H1 (cell line): ENCODE data around the gene EGLN2. TPM values are rescaled to one million over a fixed set of nuclear protein-coding genes. Genes with fewer than 3 reads are reported as not detected.

ENCODE experiments used
- CTCF ChIA-PET: fragments of 300-600 bp; sonication (Branson Sonifier 250); formaldehyde crosslinking; loops from one replicate; lab custom pipeline; 2021; ENCODE audit not compliant: partially characterized antibody; lab: Charles Lee
- POLR2A ChIA-PET: fragments of 300-600 bp; sonication (Branson Sonifier 250); formaldehyde crosslinking; loops from one replicate; lab custom pipeline; 2021; ENCODE audit warnings: inconsistent platforms; ENCODE audit not compliant: partially characterized antibody; lab: Charles Lee
- DNase-seq, 2 experiments: peaks; one replicate each; pipeline versions ENCODE4 v3.0.0 to v3.0.0-alpha.2; 2010 to 2022; ENCODE audit warnings: low spot score in 2 of 2, low read depth in 1 of 2, mixed read lengths in 1 of 2
- FAIRE-seq: peaks from 2 replicates; lab custom pipeline; 2011; peaks lifted over from hg19 to GRCh38; lab: Jason Lieb, UNC
- H2AFZ ChIP-seq: 2 replicates; pipeline ENCODE4 v1.8.1; 2012; ENCODE audit warnings: low read length, inconsistent platforms
- H2AK5ac ChIP-seq: 2 replicates; pipeline ENCODE4 v1.6.1; 2013; ENCODE audit warnings: low read depth, low read length
- H2BK120ac ChIP-seq: replicated peaks from 2 replicates; pipeline ENCODE3; 2013; ENCODE audit warnings: low read depth, low read length, inconsistent platforms
- H2BK12ac ChIP-seq: 2 replicates; pipeline ENCODE4 v1.6.1; 2013; ENCODE audit warnings: low read depth, low read length
- H2BK15ac ChIP-seq: 2 replicates; pipeline ENCODE4 v1.6.1; 2013; ENCODE audit warnings: low read length
- H2BK20ac ChIP-seq: 2 replicates; pipeline ENCODE4 v1.6.1; 2013; ENCODE audit warnings: low read length
- H2BK5ac ChIP-seq: 2 replicates; pipeline ENCODE4 v1.6.1; 2013; ENCODE audit warnings: low read depth, low read length
- H3K14ac ChIP-seq: 2 replicates; pipeline ENCODE4 v1.6.1; 2013; ENCODE audit warnings: inconsistent platforms; ENCODE audit not compliant: insufficient read length
- H3K18ac ChIP-seq: 2 replicates; pipeline ENCODE4 v1.6.1; 2013; ENCODE audit warnings: low read length; ENCODE audit errors: extremely low read depth
- H3K23ac ChIP-seq: 2 replicates; pipeline ENCODE4 v1.6.1; 2013; ENCODE audit warnings: inconsistent platforms; ENCODE audit not compliant: insufficient read length
- H3K23me2 ChIP-seq: 2 replicates; pipeline ENCODE4 v1.6.1; 2013; ENCODE audit warnings: low read depth, low read length
- H3K27ac ChIP-seq: 2 replicates; pipeline ENCODE4 v1.6.1; 2011; ENCODE audit warnings: low read depth, low read length, inconsistent platforms
- H3K27me3 ChIP-seq, 4 experiments: replicated peaks in 1 of 4; 1 replicate in 1 of 4; 2 replicates in 3 of 4; pipeline versions ENCODE4 v1.6.1 to v1.8.1; 2011 to 2013; ENCODE audit warnings: low read length in 3 of 4, mild to moderate bottlenecking in 3 of 4, inconsistent platforms in 2 of 4, mixed read lengths in 2 of 4, moderate library complexity in 1 of 4; ENCODE audit not compliant: control insufficient read depth in 3 of 4, insufficient read depth in 3 of 4; ENCODE audit errors: extremely low read depth in 1 of 4
- H3K36me3 ChIP-seq, 4 experiments: 2 replicates each; pipeline versions ENCODE4 v1.6.1 to v1.8.1; 2011 to 2013; ENCODE audit warnings: mild to moderate bottlenecking in 4 of 4, low read length in 3 of 4, moderate library complexity in 2 of 4, control low read depth in 1 of 4, inconsistent platforms in 1 of 4; ENCODE audit not compliant: insufficient read depth in 4 of 4, control insufficient read depth in 2 of 4
- H3K4ac ChIP-seq: replicated peaks from 2 replicates; pipeline ENCODE3; 2013; ENCODE audit warnings: low read length, low read depth, mixed read lengths, inconsistent platforms; ENCODE audit not compliant: insufficient read length
- H3K4me1 ChIP-seq, 4 experiments: replicated peaks in 1 of 4; 1 replicate in 1 of 4; 2 replicates in 3 of 4; pipeline versions ENCODE4 v1.6.1 to v1.8.1; 2011 to 2013; ENCODE audit warnings: low read length in 3 of 4, inconsistent platforms in 2 of 4, mixed read lengths in 1 of 4; ENCODE audit not compliant: insufficient read depth in 4 of 4, control insufficient read depth in 3 of 4
- H3K4me2 ChIP-seq, 2 experiments: 2 replicates each; pipeline versions ENCODE4 v1.6.1 to v1.8.1; 2011 to 2013; ENCODE audit warnings: low read depth in 2 of 2, low read length in 2 of 2, control low read depth in 1 of 2, inconsistent platforms in 1 of 2, mild to moderate bottlenecking in 1 of 2; ENCODE audit not compliant: insufficient read depth in 1 of 2
- H3K4me3 ChIP-seq, 4 experiments: fragments of 200-600, 300-600 bp in 1 of 4; sonication (generic), shearing (Covaris generic), sonication (Bioruptor Twin) in 1 of 4; 2 replicates each; pipeline versions ENCODE4 v1.5.1 to v1.8.1; 2011 to 2016; ENCODE audit warnings: low read length in 4 of 4, low read depth in 3 of 4, control low read depth in 2 of 4, inconsistent platforms in 2 of 4, mild to moderate bottlenecking in 2 of 4, mixed read lengths in 1 of 4, moderate library complexity in 1 of 4; ENCODE audit not compliant: insufficient read depth in 2 of 4; ENCODE audit errors: extremely low read depth in 1 of 4
- H3K56ac ChIP-seq: replicated peaks from 2 replicates; pipeline ENCODE3; 2013; ENCODE audit warnings: low read depth, mild to moderate bottlenecking, mixed read lengths, low read length, inconsistent platforms; ENCODE audit not compliant: insufficient read length
- H3K79me1 ChIP-seq: 2 replicates; pipeline ENCODE4 v1.6.1; 2013; ENCODE audit warnings: low read depth, low read length, control low read depth
- H3K79me2 ChIP-seq, 2 experiments: 2 replicates each; pipeline versions ENCODE4 v1.6.1 to v1.8.1; 2012 to 2013; ENCODE audit warnings: low read length in 2 of 2, mild to moderate bottlenecking in 2 of 2, inconsistent platforms in 1 of 2; ENCODE audit not compliant: insufficient read depth in 2 of 2, control insufficient read depth in 1 of 2
- H3K9ac ChIP-seq, 4 experiments: replicated peaks in 1 of 4; 1 replicate in 1 of 4; 2 replicates in 3 of 4; pipeline versions ENCODE4 v1.6.1 to v1.8.1; 2011 to 2013; ENCODE audit warnings: low read depth in 3 of 4, low read length in 3 of 4, control low read depth in 2 of 4, mild to moderate bottlenecking in 2 of 4, moderate library complexity in 2 of 4, inconsistent platforms in 1 of 4; ENCODE audit errors: extremely low read depth in 1 of 4
- H3K9me3 ChIP-seq, 2 experiments: 2 replicates each; pipeline versions ENCODE4 v1.6.1 to v1.8.1; 2012 to 2013; ENCODE audit warnings: mild to moderate bottlenecking in 2 of 2, moderate library complexity in 2 of 2, control low read depth in 1 of 2, inconsistent platforms in 1 of 2, low read depth in 1 of 2, low read length in 1 of 2, mixed read lengths in 1 of 2; ENCODE audit not compliant: insufficient read depth in 2 of 2
- H4K20me1 ChIP-seq, 2 experiments: replicated peaks in 1 of 2; 2 replicates each; pipeline versions ENCODE3 to v1.8.1; 2011 to 2013; ENCODE audit warnings: inconsistent platforms in 2 of 2, low read length in 2 of 2, mild to moderate bottlenecking in 1 of 2; ENCODE audit not compliant: insufficient read depth in 2 of 2, control insufficient read depth in 1 of 2
- H4K5ac ChIP-seq: 2 replicates; pipeline ENCODE4 v1.6.1; 2013; ENCODE audit warnings: low read length, low read depth, mixed read lengths, inconsistent platforms; ENCODE audit not compliant: insufficient read length
- H4K8ac ChIP-seq: 2 replicates; pipeline ENCODE4 v1.8.0; 2013; ENCODE audit warnings: mild to moderate bottlenecking, moderate library complexity, low read length, inconsistent platforms; ENCODE audit not compliant: insufficient read depth; ENCODE audit errors: extremely low read depth
- H4K91ac ChIP-seq: replicated peaks from 2 replicates; pipeline ENCODE3; 2013; ENCODE audit warnings: low read length, mixed read lengths, inconsistent platforms; ENCODE audit not compliant: insufficient read length
- TCF12 ChIP-seq: IDR thresholded peaks from 2 replicates; pipeline ENCODE4 v1.6.1; 2011; ENCODE audit warnings: low read depth, mild to moderate bottlenecking, low read length
- WGBS, 2 experiments: shearing (Covaris generic) in 1 of 2; methylation state at CpG; one replicate each; pipeline versions ENCODE4 v1.1.6 to v1.1.7; 2013 to 2015; ENCODE audit warnings: low lambda C conversion rate in 2 of 2, mixed read lengths in 2 of 2, inconsistent platforms in 1 of 2, low coverage in 1 of 2, missing lambda C conversion rate in 1 of 2; ENCODE audit not compliant: insufficient replicate concordance in 2 of 2, insufficient coverage in 1 of 2, insufficient read length in 1 of 2; ENCODE audit errors: extremely low coverage in 1 of 2, missing lambda C conversion rate in 1 of 2; 5-methylcytosine and 5-hydroxymethylcytosine counted together
- polyA plus RNA-seq, 7 experiments: library from polyadenylated mRNA; depleted of rRNA in 3 of 7; stranded (reverse) in 5 of 7; unstranded in 2 of 7; fragments of >200 nt in 5 of 7; fragments of 200-250 nt in 2 of 7; gene quantifications; 1 replicate in 5 of 7; 2 replicates in 1 of 7; 4 replicates in 1 of 7; pipeline versions ENCODE4 v1.2.1 to v1.2.3, GENCODE V29; 2011 to 2013; ENCODE audit warnings: missing spikeins in 2 of 7, mixed read lengths in 2 of 7
- total RNA-seq: library from RNA; stranded (reverse); fragmentation: NEBNext Ultra II Directional; extraction: Animal tissue kit (Norgen Biotek cat#: 25700); gene quantifications from 2 replicates; pipeline ENCODE4 v1.2.1, GENCODE V29; 2021
- TF ChIP-seq, protein P1 (sequence below): IDR thresholded peaks from 2 replicates; pipeline ENCODE4 v1.6.1; 2011; ENCODE audit warnings: low read length, improper control_type of control experiment

The EGLN2 gene
- total and polyA plus RNA-seq, 2 of the 8 experiments (the other 6 are each of a cell fraction or from before 2014, with no cell fraction given), result 86.9 to 103 TPM

DNA sequence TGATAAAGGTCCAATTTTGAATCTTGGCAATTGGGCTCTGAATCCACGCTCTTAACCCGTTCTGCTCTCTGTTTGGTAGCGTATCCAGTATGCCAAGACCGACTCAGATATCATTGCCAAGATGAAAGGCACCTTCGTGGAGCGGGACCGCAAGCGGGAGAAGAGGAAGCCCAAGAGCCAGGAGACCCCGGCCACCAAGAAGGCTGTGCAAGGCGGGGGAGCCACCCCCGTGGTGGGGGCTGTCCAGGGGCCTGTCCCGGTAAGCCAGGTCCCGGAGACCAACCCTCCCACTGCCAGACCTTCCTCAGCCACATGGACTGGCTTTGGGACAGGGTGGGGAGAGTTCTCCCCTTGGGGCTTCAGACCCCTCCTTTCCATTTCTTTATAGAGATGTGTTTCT lies 39.6 kb upstream of the EGLN2 start:
- no peak overlapping the region for H2BK120ac ChIP-seq
- no peak overlapping the region for H3K4me3 ChIP-seq
- H3K56ac ChIP-seq, result no peak overlapping the region
- ChIA-PET CTCF (interaction anchor here (1.2 kb wide), 1 partner anchor 14 kb away, joined by 3 read pairs; no protein-coding TSS in a partner anchor), POLR2A (interaction anchor here (0.6 to 15.7 kb wide), 8 partner anchors 9 to 1638 kb away, joined by 3 to 399 read pairs (median 4); partner anchors contain the start of genes ACTMAP, EGLN2, MIA and RAB4B)
- peaks cover 56 to 99% (median 82%) of the 10 kb centered on the region in 4 experiments for H3K36me3 ChIP-seq
- H3K27me3 ChIP-seq, result no peaks in the 10 kb centered on the region
- no peaks in the 10 kb centered on the region for H3K9me3 ChIP-seq
- H2AFZ ChIP-seq, result no peak overlapping the region
- no peak overlapping the region for H3K14ac ChIP-seq
- H3K9ac ChIP-seq, result no peak overlapping the region
- H3K18ac ChIP-seq, result no peak overlapping the region
- 98% methylated on average over 13 of the region's 13 CpGs; no CpG with 5 or more reads in 1 of the 2 experiments for WGBS, 2 experiments
- no peak overlapping the region for H3K4ac ChIP-seq
- no peaks in the 10 kb centered on the region; a peak in 2 of 7 replicates for H3K4me1 ChIP-seq
- H4K20me1 ChIP-seq, result peaks cover 30 to 47% of the 10 kb centered on the region in 2 experiments
- DNase-seq, result no peak
- H2BK12ac ChIP-seq, result no peak overlapping the region
- no peak for FAIRE-seq
- peaks cover 19 to 42% of the 10 kb centered on the region in 2 experiments for H3K79me2 ChIP-seq
- H2BK15ac ChIP-seq, result no peak overlapping the region
- H2AK5ac ChIP-seq, result no peak overlapping the region
- H3K27ac ChIP-seq, result no peak overlapping the region
- H4K8ac ChIP-seq, result no peak overlapping the region; the same call in 1 of the 2 replicates
- no peak overlapping the region for H3K4me2 ChIP-seq
- no peak overlapping the region for H4K91ac ChIP-seq
- H4K5ac ChIP-seq, result no peak overlapping the region
- TF ChIP-seq TCF12, result no peak
- TF ChIP-seq, protein P1, sequence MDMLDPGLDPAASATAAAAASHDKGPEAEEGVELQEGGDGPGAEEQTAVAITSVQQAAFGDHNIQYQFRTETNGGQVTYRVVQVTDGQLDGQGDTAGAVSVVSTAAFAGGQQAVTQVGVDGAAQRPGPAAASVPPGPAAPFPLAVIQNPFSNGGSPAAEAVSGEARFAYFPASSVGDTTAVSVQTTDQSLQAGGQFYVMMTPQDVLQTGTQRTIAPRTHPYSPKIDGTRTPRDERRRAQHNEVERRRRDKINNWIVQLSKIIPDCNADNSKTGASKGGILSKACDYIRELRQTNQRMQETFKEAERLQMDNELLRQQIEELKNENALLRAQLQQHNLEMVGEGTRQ, result no peak
- TF ChIP-seq, all 59 proteins: peak for 0
- Histone ChIP-seq H2BK20ac (no peak overlapping the region), H3K23me2 (no peaks in the 10 kb centered on the region; the same call in 1 of the 2 replicates), H3K23ac (no peak overlapping the region), H3K79me1 (peaks cover 9% of the 10 kb centered on the region), H2BK5ac (no peak overlapping the region)
